Ovary (tissue), 9 donors: ENCODE data around the gene DNASE1L2. TPM values are rescaled to one million over a fixed set of nuclear protein-coding genes. Genes with fewer than 3 reads are reported as not detected.
"Not testable (repeated sequence)": the region's sequence is repeated elsewhere in the genome, so short reads cannot be mapped to it uniquely, and the experiment has no call there.

Experiments used
- DNase-seq, 5 donors: peaks; one replicate each; pipeline ENCODE4 v3.0.0-alpha.2; 2019 to 2020
- H3K27ac ChIP-seq, 2 donors: fragments of 200-600 bp; one replicate each; pipeline versions ENCODE4 v1.5.1 to v1.8.0; 2019 to 2022
- H3K27me3 ChIP-seq: fragments of 200-600 bp; one replicate; pipeline ENCODE4 v1.8.0; 2022
- H3K36me3 ChIP-seq: fragments of 200-600 bp; sonication (generic); one replicate; pipeline ENCODE4 v1.5.1; 2019
- H3K4me1 ChIP-seq: one replicate; pipeline ENCODE4 v1.8.1; 2013; ENCODE audit warnings: mild to moderate bottlenecking, moderate library complexity; ENCODE audit not compliant: insufficient read depth
- H3K4me3 ChIP-seq: fragments of 200-600 bp; sonication (generic); one replicate; pipeline ENCODE4 v1.5.1; 2017
- H3K9me3 ChIP-seq, 2 donors: fragments of 200-600 bp in 1 of 2; sonication (generic) in 1 of 2; one replicate each; pipeline versions ENCODE4 v1.5.1 to v1.8.1; 2013 to 2019; ENCODE audit warnings: mild to moderate bottlenecking in 1 of 2, moderate library complexity in 1 of 2
- CTCF ChIP-seq, 3 donors: fragments of 450-650 bp in 2 of 3; fragments of 200-600 bp in 1 of 3; IDR thresholded peaks; one replicate each; pipeline versions ENCODE4 v1.5.1 to v1.8.0; 2016 to 2022; ENCODE audit warnings: antibody characterized with exemption in 3 of 3, mild to moderate bottlenecking in 1 of 3
- EP300 ChIP-seq: sonication (generic); formaldehyde crosslinking; IDR thresholded peaks from one replicate; pipeline ENCODE4 v1.6.1; 2017; ENCODE audit warnings: antibody characterized with exemption
- POLR2A ChIP-seq: fragments of 450-650 bp; IDR thresholded peaks from one replicate; pipeline ENCODE4 v1.6.1; 2017; ENCODE audit warnings: antibody characterized with exemption, mild to moderate bottlenecking, moderate library complexity
- WGBS, 3 donors: extraction: QIAGEN DNeasy Blood & Tissue Kit in 1 of 3; methylation state at CpG; one replicate each; pipeline versions ENCODE4 v1.1.5 to v1.1.7; 2013 to 2017; 5-methylcytosine and 5-hydroxymethylcytosine counted together
- intact Hi-C, 4 donors: fragments of 100-400 bp; cut with DNase I; formaldehyde crosslinking; loops; one replicate each; pipeline versions ENCODE4 v1.11.0 to v1.15.1; 2022 to 2023
- polyA plus RNA-seq, 2 donors: library from polyadenylated mRNA; stranded (reverse); fragments of 200-250 nt in 1 of 2; fragments of 350-450 nt in 1 of 2; fragmentation: Illumina TruSeq in 1 of 2; extraction: RNeasy Lipid Tissue Mini Kit (QIAGEN cat#74804) in 1 of 2; gene quantifications; one replicate each; pipeline ENCODE4 v1.2.3, GENCODE V29; 2013 to 2014
- total RNA-seq, 7 donors: library from RNA; depleted of rRNA in 2 of 7; stranded (reverse); fragments of >200 nt in 2 of 7; fragmentation: NEBNext Ultra II Directional in 3 of 7; extraction: Animal tissue kit (Norgen Biotek cat#: 25700) in 3 of 7; gene quantifications; one replicate each; pipeline versions ENCODE4 v1.1.0 to v1.2.4, GENCODE V29; 2016 to 2023
- donor health status: DM: no; HTN: no; CAD: no; lungs with moderate emphysema.
- donor health status: DM: no; HTN: no; CAD: no.
- donor health status: Bipolar disorder and iron deficiency.
- donor health status: DM: yes; HTN: yes; CAD: no.
- donor health status: DM: no; HTN: no; CAD: no.
- donor health status: DM: yes; HTN: yes; CAD: no.

Gene DNASE1L2
- total and polyA plus RNA-seq, 9 donors: 0.37 to 1.1 (median 0.73) TPM; not detected in 1

GRCh38 chr16:2253293-2253692, 17.0 kb downstream of the DNASE1L2 start:
- DNase-seq: no peak
- Histone ChIP-seq H3K9me3 (no peaks in the 10 kb centered on the region), H3K4me1 (peaks cover 2% of the 10 kb centered on the region), H3K36me3 (no peaks in the 10 kb centered on the region), H3K4me3 (no peak overlapping the region), H3K27me3 (no peaks in the 10 kb centered on the region), H3K27ac (no peak overlapping the region)
- no peak for TF ChIP-seq CTCF (IDR thresholded peaks at IDR 0.05)
- no peak for TF ChIP-seq EP300
- TF ChIP-seq POLR2A: no peak
- WGBS, 3 donors: 75 to 85% (median 76%) methylated on average over 11 of the region's 11 CpGs
- intact Hi-C loops: loop anchor here in 1 of 4 donors (10.0 kb wide), 1 partner anchor 98 kb away; the partner anchor contains the start of gene TRAF7

- TF ChIP-seq EP300 (no peak), CTCF (IDR thresholded peaks at IDR 0.05) (no peak), POLR2A (no peak)
- no peak overlapping the region for H3K27ac ChIP-seq
- no peaks in the 10 kb centered on the region for H3K27me3 ChIP-seq
- H3K9me3 ChIP-seq: no peaks in the 10 kb centered on the region
- H3K4me1 ChIP-seq: peaks cover 1% of the 10 kb centered on the region
- intact Hi-C loops: loop anchor here in 1 of 4 donors (10.0 kb wide), 1 partner anchor 102 kb away; the partner anchor contains the start of gene TRAF7
- no peak overlapping the region for H3K4me3 ChIP-seq
- no peak for DNase-seq
- no peaks in the 10 kb centered on the region for H3K36me3 ChIP-seq
- WGBS, 3 donors: 81 to 85% (median 84%) methylated on average over 12 of the region's 12 CpGs
Measured at GRCh38 chr16:2256531-2257140, 20.4 kb downstream of the DNASE1L2 start.

- Histone ChIP-seq H3K4me3 (no peak overlapping the region), H3K9me3 (no peaks in the 10 kb centered on the region), H3K27ac (no peak overlapping the region), H3K27me3 (no peaks in the 10 kb centered on the region), H3K4me1 (no peaks in the 10 kb centered on the region), H3K36me3 (no peaks in the 10 kb centered on the region)
- intact Hi-C loops: loop anchor here in 1 of 4 donors (10.0 kb wide), 1 partner anchor 103 kb away; the partner anchor contains the start of gene TRAF7
- 84 to 93% (median 91%) methylated on average over 6 of the region's 6 CpGs for WGBS, 3 donors
- no peak for DNase-seq
- no peak for TF ChIP-seq EP300
- no peak for TF ChIP-seq CTCF (IDR thresholded peaks at IDR 0.05)
- no peak for TF ChIP-seq POLR2A
Measured at GRCh38 chr16:2257726-2258125, 21.5 kb downstream of the DNASE1L2 start.

GRCh38 chr16:2258530-2258929, 22.3 kb downstream of the DNASE1L2 start:
- DNase-seq, H3K27me3 ChIP-seq, H3K9me3 ChIP-seq, H3K27ac ChIP-seq, H3K36me3 ChIP-seq, H3K4me1 ChIP-seq, H3K4me3 ChIP-seq: not testable (repeated sequence)
- 89 to 90% (median 90%) methylated on average over 7 of the region's 7 CpGs for WGBS, 3 donors
- intact Hi-C loops: loop anchor here in 1 of 4 donors (10.0 kb wide), 1 partner anchor 104 kb away; the partner anchor contains the start of gene TRAF7

GRCh38 chr16:2260250-2260649, 24.0 kb downstream of the DNASE1L2 start:
- 95 to 97% (median 95%) methylated on average over 8 of the region's 8 CpGs for WGBS, 3 donors
- Histone ChIP-seq H3K27ac (no peak overlapping the region), H3K4me3 (no peak overlapping the region), H3K9me3 (no peaks in the 10 kb centered on the region), H3K4me1 (no peaks in the 10 kb centered on the region), H3K36me3 (no peaks in the 10 kb centered on the region), H3K27me3 (no peaks in the 10 kb centered on the region)
- intact Hi-C loops: no loop called here
- TF ChIP-seq CTCF (IDR thresholded peaks at IDR 0.05): no peak
- DNase-seq: no peak

- H3K27ac ChIP-seq, intact Hi-C loops, H3K4me3 ChIP-seq, H3K36me3 ChIP-seq, H3K27me3 ChIP-seq, H3K4me1 ChIP-seq, H3K9me3 ChIP-seq, DNase-seq: not testable (repeated sequence)
- 80 to 84% (median 80%) methylated on average over 14 of the region's 14 CpGs for WGBS, 3 donors
Measured at GRCh38 chr16:2263026-2263425, 26.8 kb downstream of the DNASE1L2 start.

- H3K9me3 ChIP-seq, H3K27me3 ChIP-seq, H3K36me3 ChIP-seq, H3K4me1 ChIP-seq, DNase-seq, H3K27ac ChIP-seq, intact Hi-C loops: not testable (repeated sequence)
- WGBS, 3 donors: 4 to 5% (median 4%) methylated on average over 7 to 12 of the region's 12 CpGs
- peak overlapping the region; percentile 85 for H3K4me3 ChIP-seq
Measured at GRCh38 chr16:2266887-2267286, 30.6 kb downstream of the DNASE1L2 start.

GRCh38 chr16:2267505-2267912, 31.3 kb downstream of the DNASE1L2 start:
- H3K4me1 ChIP-seq: not testable (repeated sequence)

More at GRCh38 chr16:2267505-2267912, 31.3 kb downstream of the DNASE1L2 start:
- DNase-seq, H3K9me3 ChIP-seq, H3K27me3 ChIP-seq, H3K36me3 ChIP-seq, intact Hi-C loops: not testable (repeated sequence)
- peak overlapping the region; percentile 92 to 97 for H3K27ac ChIP-seq
- H3K4me3 ChIP-seq: peak overlapping the region; percentile 85
- 0 to 1% (median 0%) methylated on average over 38 to 54 of the region's 54 CpGs for WGBS, 3 donors
